WTC11 (cell line): ENCODE data around the gene CFAP100. TPM values are rescaled to one million over a fixed set of nuclear protein-coding genes. Genes with fewer than 3 reads are reported as not detected.

Source experiments
- ATAC-seq: fragments of 200-7000 bp; cut with Tn5 transposase; 2 replicates; pipeline ENCODE4 v1.10.0; 2021; ENCODE audit warnings: mild to moderate bottlenecking, moderate library complexity
- CTCF ChIA-PET: fragments of 300-600 bp; sonication (Branson Sonifier 250); formaldehyde crosslinking; loops from one replicate; lab custom pipeline; 2021; ENCODE audit warnings: antibody characterized with exemption; lab: Charles Lee
- POLR2A ChIA-PET: fragments of 350-600 bp; sonication (Branson Sonifier 250); formaldehyde crosslinking; loops from one replicate; lab custom pipeline; 2021; ENCODE audit warnings: antibody characterized with exemption; lab: Charles Lee
- DNase-seq: peaks from one replicate; pipeline ENCODE4 v3.0.0; 2021; ENCODE audit warnings: low spot score
- H3K27ac Mint-ChIP-seq: 2 replicates; pipeline ENCODE4 v1.8.0; 2021; ENCODE audit warnings: mixed read lengths
- H3K27me3 Mint-ChIP-seq: 2 replicates; pipeline ENCODE4 v1.8.0; 2021; ENCODE audit warnings: low read depth, mild to moderate bottlenecking, moderate library complexity, mixed read lengths
- H3K36me3 Mint-ChIP-seq: 2 replicates; pipeline ENCODE4 v1.8.0; 2021; ENCODE audit warnings: mixed read lengths
- H3K4me1 Mint-ChIP-seq: 2 replicates; pipeline ENCODE4 v1.8.0; 2022; ENCODE audit warnings: mixed read lengths
- H3K4me3 Mint-ChIP-seq: 2 replicates; pipeline ENCODE4 v1.8.0; 2021; ENCODE audit warnings: mild to moderate bottlenecking, moderate library complexity, mixed read lengths
- H3K9me3 Mint-ChIP-seq: 2 replicates; pipeline ENCODE4 v1.8.0; 2021; ENCODE audit warnings: mixed read lengths
- AFF4 ChIP-seq: sonication (generic); formaldehyde crosslinking; IDR thresholded peaks from 2 replicates; pipeline ENCODE4 v1.8.1; 2023; ENCODE audit warnings: mild to moderate bottlenecking, missing genetic modification reagents, borderline replicate concordance
- ARID4B ChIP-seq: sonication (generic); formaldehyde crosslinking; IDR thresholded peaks from 2 replicates; pipeline ENCODE4 v1.8.0; 2023; ENCODE audit warnings: missing genetic modification reagents, mild to moderate bottlenecking, borderline replicate concordance
- ATF1 ChIP-seq: sonication (generic); formaldehyde crosslinking; IDR thresholded peaks from 2 replicates; pipeline ENCODE4 v1.8.1; 2023; ENCODE audit warnings: mild to moderate bottlenecking, moderate library complexity, missing genetic modification reagents
- ATF6 ChIP-seq: sonication (generic); formaldehyde crosslinking; IDR thresholded peaks from 2 replicates; pipeline ENCODE4 v1.8.1; 2023; ENCODE audit warnings: mild to moderate bottlenecking, missing genetic modification reagents
- CREB1 ChIP-seq: sonication (generic); formaldehyde crosslinking; IDR thresholded peaks from 2 replicates; pipeline ENCODE4 v1.8.0; 2023; ENCODE audit warnings: mild to moderate bottlenecking, missing genetic modification reagents
- CREM ChIP-seq: sonication (generic); formaldehyde crosslinking; IDR thresholded peaks from 2 replicates; pipeline ENCODE4 v1.8.1; 2022; ENCODE audit warnings: mild to moderate bottlenecking, missing genetic modification reagents, moderate library complexity
- GABPB1 ChIP-seq: sonication (generic); formaldehyde crosslinking; IDR thresholded peaks from 2 replicates; pipeline ENCODE4 v1.8.1; 2023; ENCODE audit warnings: mild to moderate bottlenecking, missing genetic modification reagents
- IRF1 ChIP-seq: sonication (generic); formaldehyde crosslinking; IDR thresholded peaks from 2 replicates; pipeline ENCODE4 v1.8.0; 2023; ENCODE audit warnings: missing genetic modification reagents
- KAT7 ChIP-seq: sonication (generic); formaldehyde crosslinking; IDR thresholded peaks from 2 replicates; pipeline ENCODE4 v1.8.1; 2023; ENCODE audit warnings: missing genetic modification reagents, mild to moderate bottlenecking, borderline replicate concordance
- MXD4 ChIP-seq: fragments of 250-450 bp; sonication (Bioruptor Pico); IDR thresholded peaks from 2 replicates; pipeline ENCODE4 v1.8.0; 2021; ENCODE audit warnings: mild to moderate bottlenecking, moderate library complexity, borderline replicate concordance
- MYBL2 ChIP-seq: sonication (generic); formaldehyde crosslinking; IDR thresholded peaks from 2 replicates; pipeline ENCODE4 v1.8.1; 2023; ENCODE audit warnings: mild to moderate bottlenecking, moderate library complexity, missing genetic modification reagents
- NFE2L1 ChIP-seq: sonication (generic); formaldehyde crosslinking; IDR thresholded peaks from 2 replicates; pipeline ENCODE4 v1.8.1; 2023; ENCODE audit warnings: missing genetic modification reagents
- PRRX2 ChIP-seq: fragments of 250-450 bp; sonication (Bioruptor Pico); IDR thresholded peaks from 2 replicates; pipeline ENCODE4 v1.8.0; 2021; ENCODE audit warnings: mild to moderate bottlenecking
- SMAD3 ChIP-seq: sonication (generic); formaldehyde crosslinking; IDR thresholded peaks from 2 replicates; pipeline ENCODE4 v1.8.0; 2022; ENCODE audit warnings: missing genetic modification reagents, mild to moderate bottlenecking, borderline replicate concordance
- SMAD4 ChIP-seq: sonication (generic); formaldehyde crosslinking; IDR thresholded peaks from 2 replicates; pipeline ENCODE4 v1.8.0; 2022; ENCODE audit warnings: mild to moderate bottlenecking, missing genetic modification reagents
- ZNF138 ChIP-seq: sonication (generic); formaldehyde crosslinking; conservative IDR thresholded peaks from 2 replicates; pipeline ENCODE4 v1.8.1; 2022; ENCODE audit warnings: mild to moderate bottlenecking, moderate library complexity, missing genetic modification reagents
- total RNA-seq: library from RNA; stranded (reverse); gene quantifications from 3 replicates; pipeline ENCODE4 v1.2.3, GENCODE V29; 2021

CFAP100 gene
- total RNA-seq, 1 experiment from 2014 or later, result not detected

GRCh38 chr3:126353694-126354321 lies 40.9 kb upstream of the CFAP100 start:
- Mint-ChIP-seq H3K9me3 (0 out of 2 replicates have a peak, but pooled peaks cover under 1% of the 10 kb centered on the region), H3K27ac (no peak overlapping the region), H3K4me3 (no peak overlapping the region), H3K36me3 (peaks cover 6% of the 10 kb centered on the region; the same call in 1 of the 2 replicates), H3K4me1 (peaks cover 18% of the 10 kb centered on the region), H3K27me3 (peaks cover 8% of the 10 kb centered on the region)
- no peak for ATAC-seq
- POLR2A ChIA-PET, result no interaction called here
- DNase-seq, result no peak
- CTCF ChIA-PET, result no interaction called here
- no peak for TF ChIP-seq ZNF138 (CRISPR knock-in tag)
- TF ChIP-seq IRF1 (CRISPR knock-in tag), result no peak
- no peak for TF ChIP-seq ATF1 (CRISPR knock-in tag)
- TF ChIP-seq ATF6 (CRISPR knock-in tag), result no peak
- no peak for TF ChIP-seq NFE2L1 (CRISPR knock-in tag)
- TF ChIP-seq ARID4B, result no peak
- no peak for TF ChIP-seq MXD4 (CRISPR knock-in tag)
- no peak for TF ChIP-seq KAT7 (CRISPR knock-in tag)
- no peak for TF ChIP-seq GABPB1
- no peak for TF ChIP-seq SMAD3
- TF ChIP-seq CREM (CRISPR knock-in tag), result no peak
- TF ChIP-seq AFF4 (CRISPR knock-in tag), result no peak
- TF ChIP-seq CREB1 (CRISPR knock-in tag), result no peak
- TF ChIP-seq PRRX2 (CRISPR knock-in tag), result no peak
- no peak for TF ChIP-seq SMAD4 (CRISPR knock-in tag)
- TF ChIP-seq MYBL2 (CRISPR knock-in tag), result no peak
